Measurements from ENCODE around the gene TSPAN7. TPM values are rescaled to one million over a fixed set of nuclear protein-coding genes. Genes with fewer than 3 reads are reported as not detected.

Gene TSPAN7
- total and polyA plus RNA-seq, 2 donors (not counting 3 experiments of a cell fraction or from before 2014, with no cell fraction given), result 3.2 to 5.2 TPM

DNA sequence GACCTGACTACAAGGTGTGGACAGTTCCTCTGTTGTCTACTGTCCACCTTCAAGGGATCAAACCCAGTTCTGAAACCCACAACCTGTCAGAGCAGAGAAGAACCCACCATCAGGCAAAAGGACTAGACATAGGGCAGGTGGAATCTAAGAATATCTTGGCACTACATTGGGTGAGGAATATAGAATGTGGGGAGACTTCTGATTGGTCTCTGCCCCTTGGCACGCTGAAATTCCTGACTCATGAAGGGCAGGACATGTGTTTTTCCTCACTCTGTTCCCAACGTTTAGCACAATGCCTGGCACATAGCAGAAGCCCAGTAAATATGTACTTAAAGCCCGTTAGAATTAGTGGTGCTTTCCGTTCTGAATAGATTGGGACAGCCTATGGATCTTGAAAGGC lies 59.3 kb downstream of the TSPAN7 start:
- dilution Hi-C loops (cut with MboI; ENCODE audit: extremely low pct_ligation_motif_present, low sequenced_read_pairs), result no loop called here

More for the DNA sequence above, 59.3 kb downstream of the TSPAN7 start:
- no peaks in the 10 kb centered on the region for H3K9me3 ChIP-seq (replicated peaks; ENCODE audit: control insufficient read depth, insufficient read depth, low read length)
- H3K79me2 ChIP-seq (ENCODE audit: control insufficient read depth, insufficient read depth, low read length), result no peaks in the 10 kb centered on the region
- H3K4me2 ChIP-seq (ENCODE audit: insufficient read depth, low read length), result no peak overlapping the region
- BruUV-seq (replicated peaks), result no TSS peak
- H3K4me1 ChIP-seq (ENCODE audit: control insufficient read depth, extremely low read depth, insufficient read depth, low read length), result no peaks in the 10 kb centered on the region
- no peak overlapping the region for H3K4me3 ChIP-seq (replicated peaks in 1 of 3; ENCODE audit: insufficient read depth in 1 of 3, low read depth in 1 of 3, low read length in 3 of 3)
- H3K27ac ChIP-seq (ENCODE audit: insufficient read depth, low read depth, low read length), result no peak overlapping the region
- CTCF ChIA-PET, result no interaction called here
- POLR2A ChIA-PET, result no interaction called here
- no peaks in the 10 kb centered on the region for H3K36me3 ChIP-seq (ENCODE audit: control insufficient read depth in 2 of 2, extremely low read depth in 1 of 2, insufficient read depth in 2 of 2, low read length in 2 of 2)
- no peak overlapping the region for H3K9ac ChIP-seq (replicated peaks; ENCODE audit: extremely low read depth, insufficient read depth, low read length)
- H4K20me1 ChIP-seq (replicated peaks; ENCODE audit: control insufficient read depth, extremely low read depth, insufficient read depth, low read length), result no peaks in the 10 kb centered on the region
- no peaks in the 10 kb centered on the region for H3K27me3 ChIP-seq (ENCODE audit: control insufficient read depth in 2 of 2, insufficient read depth in 2 of 2, low read length in 2 of 2)
- no peaks in the 10 kb centered on the region for H3K9me1 ChIP-seq (replicated peaks; ENCODE audit: control insufficient read depth, extremely low read depth, insufficient read depth, low read length)
- TF ChIP-seq JUN (IDR thresholded peaks at IDR 0.05; ENCODE audit: borderline replicate concordance, insufficient read depth, insufficient read length, low read depth) (no peak), FOS (IDR thresholded peaks at IDR 0.05; ENCODE audit: borderline replicate concordance, insufficient read depth, low read length) (no peak), POLR2AphosphoS5 (IDR thresholded peaks at IDR 0.05; ENCODE audit: insufficient read depth, low read depth, low read length) (no peak), EZH2 (IDR thresholded peaks at IDR 0.05; ENCODE audit: borderline replicate concordance, low read depth, low read length, severe bottlenecking) (no peak), POLR2A (IDR thresholded peaks at IDR 0.05; ENCODE audit: low read depth, low read length) (no peak), MYC (IDR thresholded peaks at IDR 0.05; ENCODE audit: low read depth, low read length) (no peak), GATA2 (IDR thresholded peaks at IDR 0.05; ENCODE audit: insufficient read depth, insufficient read length, low read depth, low read length) (no peak)
- TF ChIP-seq, protein P1, sequence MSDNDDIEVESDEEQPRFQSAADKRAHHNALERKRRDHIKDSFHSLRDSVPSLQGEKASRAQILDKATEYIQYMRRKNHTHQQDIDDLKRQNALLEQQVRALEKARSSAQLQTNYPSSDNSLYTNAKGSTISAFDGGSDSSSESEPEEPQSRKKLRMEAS (IDR thresholded peaks at IDR 0.05; ENCODE audit: insufficient read depth, insufficient read length), result no peak
- TF ChIP-seq, protein P2, sequence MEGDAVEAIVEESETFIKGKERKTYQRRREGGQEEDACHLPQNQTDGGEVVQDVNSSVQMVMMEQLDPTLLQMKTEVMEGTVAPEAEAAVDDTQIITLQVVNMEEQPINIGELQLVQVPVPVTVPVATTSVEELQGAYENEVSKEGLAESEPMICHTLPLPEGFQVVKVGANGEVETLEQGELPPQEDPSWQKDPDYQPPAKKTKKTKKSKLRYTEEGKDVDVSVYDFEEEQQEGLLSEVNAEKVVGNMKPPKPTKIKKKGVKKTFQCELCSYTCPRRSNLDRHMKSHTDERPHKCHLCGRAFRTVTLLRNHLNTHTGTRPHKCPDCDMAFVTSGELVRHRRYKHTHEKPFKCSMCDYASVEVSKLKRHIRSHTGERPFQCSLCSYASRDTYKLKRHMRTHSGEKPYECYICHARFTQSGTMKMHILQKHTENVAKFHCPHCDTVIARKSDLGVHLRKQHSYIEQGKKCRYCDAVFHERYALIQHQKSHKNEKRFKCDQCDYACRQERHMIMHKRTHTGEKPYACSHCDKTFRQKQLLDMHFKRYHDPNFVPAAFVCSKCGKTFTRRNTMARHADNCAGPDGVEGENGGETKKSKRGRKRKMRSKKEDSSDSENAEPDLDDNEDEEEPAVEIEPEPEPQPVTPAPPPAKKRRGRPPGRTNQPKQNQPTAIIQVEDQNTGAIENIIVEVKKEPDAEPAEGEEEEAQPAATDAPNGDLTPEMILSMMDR (IDR thresholded peaks at IDR 0.05; ENCODE audit: extremely low read depth in 1 of 2, insufficient read depth in 1 of 2, low read depth in 1 of 2, low read length in 2 of 2), result no peak
- DNase-seq (ENCODE audit: low read depth, low spot score), result no peak
- FAIRE-seq, result no peak
- intact Hi-C loops (cut with micrococcal nuclease), result loop anchor here (10.0 kb wide), 1 partner anchor 286 kb away; no protein-coding TSS in a partner anchor
- H2AFZ ChIP-seq (ENCODE audit: low read depth, low read length), result no peak overlapping the region
